ENCODE results near the gene CBL.

CBL gene

DNA sequence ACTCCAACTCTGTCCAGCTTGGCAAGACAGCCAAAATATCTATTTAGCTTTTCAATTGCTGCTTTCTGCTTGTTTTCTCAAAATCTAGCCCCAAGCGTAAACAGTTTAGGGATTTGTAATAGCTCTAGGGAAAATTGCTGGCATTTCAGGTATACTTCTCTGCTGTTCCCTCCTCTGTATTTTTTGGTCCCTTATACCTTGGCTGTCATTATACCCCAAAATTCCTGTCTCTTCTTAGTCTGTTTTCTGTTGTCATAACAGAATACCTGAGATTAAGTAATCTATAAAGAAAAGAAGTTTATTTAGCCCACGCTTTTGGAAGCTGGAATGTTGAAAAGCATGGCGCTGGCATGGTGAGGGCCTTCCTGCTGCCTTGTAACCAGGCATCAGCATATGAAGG is 87.3 kb downstream of the CBL start:
- TF ChIP-seq ZNF274 (IDR thresholded peaks at IDR 0.05; ENCODE audit: low read depth, low read length) = no peak
- no peak overlapping the region for H3K4me3 ChIP-seq (ENCODE audit: low read length)

GRCh38 chr11:119295178-119295577 is 89.0 kb downstream of the CBL start:
- TF ChIP-seq ZNF274 (IDR thresholded peaks at IDR 0.05; ENCODE audit: low read depth, low read length) = no peak
- H3K4me3 ChIP-seq (ENCODE audit: low read length) = no peak overlapping the region

- no peak for TF ChIP-seq ZNF274 (IDR thresholded peaks at IDR 0.05; ENCODE audit: low read depth, low read length)
- no peak overlapping the region for H3K4me3 ChIP-seq (ENCODE audit: low read length)
Observed at GRCh38 chr11:119297938-119298337, 91.8 kb downstream of the CBL start.

DNA sequence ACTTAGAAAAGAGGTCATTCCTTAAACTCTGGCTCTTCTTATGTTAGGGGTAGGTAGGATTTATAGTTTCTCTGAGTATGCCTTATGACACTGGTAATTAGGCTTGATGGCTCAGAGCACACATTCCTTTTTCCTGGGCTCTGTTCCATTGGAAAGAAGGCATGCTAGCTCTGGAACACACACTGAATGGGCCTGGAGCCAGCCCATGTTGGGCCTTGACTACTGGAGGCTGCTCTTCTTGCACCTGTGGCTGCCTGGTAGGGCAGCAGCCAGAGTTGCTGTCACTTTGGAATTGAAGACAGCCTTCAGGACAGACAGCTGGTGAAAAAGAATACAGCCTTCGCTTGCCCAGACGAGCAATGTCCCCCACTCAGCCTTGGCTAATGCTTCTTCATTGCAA is 92.6 kb downstream of the CBL start:
- no peak for TF ChIP-seq ZNF274 (IDR thresholded peaks at IDR 0.05; ENCODE audit: low read depth, low read length)
- H3K4me3 ChIP-seq (ENCODE audit: low read length) = no peak overlapping the region

GRCh38 chr11:119299416-119299815 is 93.3 kb downstream of the CBL start:
- no peak overlapping the region for H3K4me3 ChIP-seq (ENCODE audit: low read length)
- no peak for TF ChIP-seq ZNF274 (IDR thresholded peaks at IDR 0.05; ENCODE audit: low read depth, low read length)

GRCh38 chr11:119300198-119300964 is 94.2 kb downstream of the CBL start:
- no peak for TF ChIP-seq ZNF274 (IDR thresholded peaks at IDR 0.05; ENCODE audit: low read depth, low read length)
- no peak overlapping the region for H3K4me3 ChIP-seq (ENCODE audit: low read length)

- no peak for TF ChIP-seq ZNF274 (IDR thresholded peaks at IDR 0.05; ENCODE audit: low read depth, low read length)
Observed at GRCh38 chr11:119303227-119303718, 97.1 kb downstream of the CBL start.

GRCh38 chr11:119305556-119306372 is 99.6 kb downstream of the CBL start:
- H3K4me3 ChIP-seq (ENCODE audit: low read length) = no peak overlapping the region
- TF ChIP-seq ZNF274 (IDR thresholded peaks at IDR 0.05; ENCODE audit: low read depth, low read length) = no peak

More at GRCh38 chr11:119303227-119303718, 97.1 kb downstream of the CBL start:
- no peak overlapping the region for H3K4me3 ChIP-seq (ENCODE audit: low read length)

DNA sequence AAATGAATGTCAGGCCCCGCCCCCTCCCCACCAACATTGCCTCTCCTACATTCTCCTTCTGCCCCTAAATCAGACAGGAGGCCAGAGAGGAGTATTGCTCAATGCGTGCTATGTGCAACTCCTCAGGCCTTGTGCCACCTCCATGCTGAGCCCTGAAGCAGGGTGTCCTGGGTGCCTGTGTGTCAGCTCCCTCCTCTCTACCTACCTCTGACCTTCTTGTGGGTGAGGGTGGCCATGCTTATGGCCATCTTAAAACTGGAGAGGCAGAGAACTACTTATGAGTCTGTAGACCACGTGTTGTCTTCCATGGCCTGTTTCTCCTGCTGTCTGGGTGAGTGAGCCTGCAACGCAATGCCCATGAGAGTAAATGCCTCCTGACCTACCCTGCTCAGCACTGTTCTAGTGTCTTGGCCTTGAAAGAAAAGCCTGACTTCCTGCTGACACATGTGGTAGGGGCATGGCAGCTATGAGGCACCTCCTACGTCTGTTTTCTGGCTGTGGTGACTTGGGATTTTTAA is 100.3 kb downstream of the CBL start:
- H3K4me3 ChIP-seq (ENCODE audit: low read length) = no peak overlapping the region
- no peak for TF ChIP-seq ZNF274 (IDR thresholded peaks at IDR 0.05; ENCODE audit: low read depth, low read length)

GRCh38 chr11:119307219-119307618 is 101.1 kb downstream of the CBL start:
- H3K4me3 ChIP-seq (ENCODE audit: low read length) = no peak overlapping the region
- no peak for TF ChIP-seq ZNF274 (IDR thresholded peaks at IDR 0.05; ENCODE audit: low read depth, low read length)

- TF ChIP-seq ZNF274 (IDR thresholded peaks at IDR 0.05; ENCODE audit: low read depth, low read length) = no peak
- H3K4me3 ChIP-seq (ENCODE audit: low read length) = no peak overlapping the region
Observed at GRCh38 chr11:119307974-119308373, 101.8 kb downstream of the CBL start.

DNA sequence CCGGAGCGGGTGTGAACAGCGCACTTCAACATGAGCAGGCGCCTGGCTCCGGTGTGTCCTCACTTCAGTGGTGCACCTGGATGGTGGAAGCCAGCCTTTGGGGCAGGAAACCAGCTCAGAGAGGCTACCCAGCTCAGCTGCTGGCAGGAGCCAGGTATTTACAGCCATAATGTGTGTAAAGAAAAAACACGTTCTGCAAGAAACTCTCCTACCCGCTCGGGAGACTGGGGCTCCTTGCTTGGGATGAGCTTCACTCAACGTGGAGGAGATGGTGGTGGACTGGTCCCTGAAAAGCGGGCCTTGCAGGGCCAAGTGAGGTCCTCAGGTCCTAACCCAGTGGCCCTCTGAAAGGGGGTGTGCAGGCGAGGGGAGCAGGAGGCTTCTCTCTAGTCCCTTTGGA is 103.3 kb downstream of the CBL start:
- no peak for TF ChIP-seq ZNF274 (IDR thresholded peaks at IDR 0.05; ENCODE audit: low read depth, low read length)
- H3K4me3 ChIP-seq (ENCODE audit: low read length) = no peak overlapping the region

DNA sequence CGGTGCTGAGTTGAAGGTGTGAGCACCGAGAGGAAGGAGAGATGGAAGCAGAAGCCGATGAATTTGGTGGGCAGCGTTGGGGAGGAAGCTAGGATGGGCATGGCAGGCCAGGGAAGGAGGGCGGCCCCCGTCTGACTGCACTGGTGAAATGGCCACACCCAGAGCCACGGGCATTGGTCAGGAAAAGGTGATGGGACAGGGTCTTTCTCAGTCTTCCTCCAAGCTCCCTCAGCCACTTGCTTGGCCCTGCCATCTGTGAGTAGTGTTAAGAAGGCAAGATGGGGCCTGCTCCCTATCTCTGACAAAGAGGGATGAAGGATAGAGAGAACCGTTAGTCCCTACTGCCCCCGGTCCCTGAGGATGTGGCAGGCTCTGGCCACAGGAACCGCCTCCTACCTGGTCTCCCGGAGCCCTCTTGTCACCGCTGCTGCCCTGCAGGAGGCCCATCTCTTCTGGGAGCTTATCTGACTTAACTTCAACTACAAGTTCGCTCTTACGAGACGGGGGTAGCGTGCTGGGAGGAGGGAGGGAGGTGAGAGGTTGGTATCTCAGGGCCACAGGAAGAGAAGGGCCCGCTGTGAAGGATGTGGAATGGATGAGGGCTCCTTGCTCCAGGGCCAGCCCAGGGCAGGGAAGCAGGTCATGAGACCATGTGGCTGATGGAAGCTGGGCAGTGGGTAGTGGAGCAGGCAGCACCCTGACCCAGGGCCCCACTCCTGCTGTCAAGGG is 104.0 kb downstream of the CBL start:
- TF ChIP-seq ZNF274 (IDR thresholded peaks at IDR 0.05; ENCODE audit: low read depth, low read length) = no peak
- no peak overlapping the region for H3K4me3 ChIP-seq (ENCODE audit: low read length)

DNA sequence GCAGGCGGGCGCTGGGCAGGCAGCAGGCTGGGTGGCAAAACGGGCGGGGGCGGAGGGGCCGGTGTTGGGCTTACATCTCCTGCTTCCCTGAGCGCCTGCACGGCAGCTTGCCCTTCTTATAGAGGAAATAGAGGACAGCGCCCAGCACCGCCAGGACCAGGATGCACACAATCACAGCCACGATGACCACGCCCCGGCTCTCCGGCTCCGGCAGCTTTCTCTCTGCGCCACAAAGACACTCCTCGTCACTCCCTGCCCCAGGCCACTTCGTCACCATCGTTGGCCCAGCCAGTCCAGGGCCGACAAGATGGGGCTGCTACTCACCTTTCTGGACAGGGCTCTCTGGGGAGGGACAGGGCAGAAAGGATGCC is 104.5 kb downstream of the CBL start:
- no peak for TF ChIP-seq ZNF274 (IDR thresholded peaks at IDR 0.05; ENCODE audit: low read depth, low read length)
- H3K4me3 ChIP-seq (ENCODE audit: low read length) = no peak overlapping the region

Data from GM08714 (cell line).